ENCODE results near the gene ECE1. TPM values are rescaled to one million over a fixed set of nuclear protein-coding genes. Genes with fewer than 3 reads are reported as not detected.

Gene ECE1
- total and polyA plus RNA-seq, 2 of the 13 experiments (the other 11 are each of a cell fraction or from before 2014, with no cell fraction given): 13.5 to 21.2 TPM

- ChIA-PET CTCF (ENCODE audit: low intra/inter-chr PET ratio, low total read pairs) (no interaction called here), POLR2A (no interaction called here)
- 73% methylated on average over 4 of the region's 9 CpGs for WGBS (ENCODE audit: low lambda C conversion rate)
- FAIRE-seq: no peak
- H4K20me1 ChIP-seq (ENCODE audit: insufficient read depth, low read length): peaks cover 7% of the 10 kb centered on the region; the same call in 1 of the 2 replicates
- ATAC-seq: no peak
- no peak overlapping the region for H3K4me3 ChIP-seq (replicated peaks in 1 of 3; ENCODE audit: insufficient read depth in 1 of 3, low read depth in 2 of 3, low read length in 3 of 3)
- H3K79me2 ChIP-seq (ENCODE audit: insufficient read depth, low read length): no peaks in the 10 kb centered on the region
- H3K9me3 ChIP-seq (ENCODE audit: low read length): no peaks in the 10 kb centered on the region
- no peaks in the 10 kb centered on the region for H3K36me3 ChIP-seq (replicated peaks in 1 of 2; ENCODE audit: control insufficient read depth in 1 of 2, insufficient read depth in 2 of 2, low read length in 2 of 2)
- BruUV-seq (replicated peaks): no TSS peak
- peaks cover 33% of the 10 kb centered on the region for H3K4me1 ChIP-seq (ENCODE audit: insufficient read depth, low read length)
- intact Hi-C loops (cut with micrococcal nuclease; ENCODE audit: unreplicated experiment): no loop called here
- H2AFZ ChIP-seq (ENCODE audit: low read length): no peak overlapping the region
- H3K4me2 ChIP-seq (ENCODE audit: low read depth, low read length): no peak overlapping the region
- H3K9ac ChIP-seq (ENCODE audit: insufficient read depth, low read depth, low read length): no peak overlapping the region
- TF ChIP-seq MLX (CRISPR knock-in tag; IDR thresholded peaks at IDR 0.05): no peak
- TF ChIP-seq ZNF768 (CRISPR knock-in tag; IDR thresholded peaks at IDR 0.05): peak; percentile 54; the same call in 1 of the 2 replicates
- H3K27ac ChIP-seq (ENCODE audit: extremely low read length, insufficient read depth, low read length): no peak overlapping the region
- H3K27me3 ChIP-seq (ENCODE audit: control insufficient read depth in 1 of 2, insufficient read depth in 2 of 2, low read length in 2 of 2): no peaks in the 10 kb centered on the region
- in situ Hi-C loops (cut with HindIII; ENCODE audit: extremely low pct_ligation_motif_present, low pct_unique_long_range_greater_than_20kb): loop anchor here (5.0 kb wide), 1 partner anchor 58 kb away; no protein-coding TSS in a partner anchor
- DNase-seq (ENCODE audit: low spot score): no peak
Observed at GRCh38 chr1:21308847-21309652, 18.8 kb upstream of the ECE1 start.

GRCh38 chr1:21308330-21308729 lies 18.1 kb upstream of the ECE1 start:
- Histone ChIP-seq H3K9me3 (ENCODE audit: low read length) (no peaks in the 10 kb centered on the region), H3K27ac (ENCODE audit: extremely low read length, insufficient read depth, low read length) (no peak overlapping the region), H3K4me3 (replicated peaks in 1 of 3; ENCODE audit: insufficient read depth in 1 of 3, low read depth in 2 of 3, low read length in 3 of 3) (no peak overlapping the region), H3K36me3 (replicated peaks in 1 of 2; ENCODE audit: control insufficient read depth in 1 of 2, insufficient read depth in 2 of 2, low read length in 2 of 2) (no peaks in the 10 kb centered on the region), H3K79me2 (ENCODE audit: insufficient read depth, low read length) (no peaks in the 10 kb centered on the region), H3K4me2 (ENCODE audit: low read depth, low read length) (no peak overlapping the region), H4K20me1 (ENCODE audit: insufficient read depth, low read length) (peaks cover 7% of the 10 kb centered on the region; the same call in 1 of the 2 replicates), H2AFZ (ENCODE audit: low read length) (no peak overlapping the region), H3K27me3 (ENCODE audit: control insufficient read depth in 1 of 2, insufficient read depth in 2 of 2, low read length in 2 of 2) (no peaks in the 10 kb centered on the region), H3K9ac (ENCODE audit: insufficient read depth, low read depth, low read length) (no peak overlapping the region), H3K4me1 (ENCODE audit: insufficient read depth, low read length) (peaks cover 30% of the 10 kb centered on the region)
- ChIA-PET POLR2A (no interaction called here), CTCF (ENCODE audit: low intra/inter-chr PET ratio, low total read pairs) (no interaction called here)
- intact Hi-C loops (cut with micrococcal nuclease; ENCODE audit: unreplicated experiment) (no loop called here), in situ Hi-C loops (cut with HindIII; ENCODE audit: extremely low pct_ligation_motif_present, low pct_unique_long_range_greater_than_20kb) (loop anchor here (5.0 kb wide), 1 partner anchor 59 kb away; no protein-coding TSS in a partner anchor)
- BruUV-seq (replicated peaks): no TSS peak
- 52% methylated on average over 4 of the region's 5 CpGs for WGBS (ENCODE audit: low lambda C conversion rate)
- no peak for DNase-seq (ENCODE audit: low spot score)
- FAIRE-seq: no peak
- ATAC-seq: no peak
- no peak for TF ChIP-seq ZNF580 (CRISPR knock-in tag; IDR thresholded peaks at IDR 0.05; ENCODE audit: borderline replicate concordance, low read depth)
- TF ChIP-seq CHCHD3 (CRISPR knock-in tag; IDR thresholded peaks at IDR 0.05): no peak
- peak; percentile 86 for TF ChIP-seq ZNF768 (CRISPR knock-in tag; IDR thresholded peaks at IDR 0.05)

All from HepG2 (cell line).